Cardiac fibroblast (primary cell): ENCODE results near the gene BACH2.
A peak's percentile ranks its signal among the peaks of the same experiment; 100 is the strongest.

Source experiments
- DNase-seq, 2 donors: peaks; one replicate each; pipeline versions ENCODE4 v3.0.0 to v3.0.0-alpha.2; 2010; ENCODE audit warnings: low read depth in 2 of 2
- H3K4me3 ChIP-seq, 2 donors: replicated peaks in 1 of 2; 1 replicate in 1 of 2; 2 replicates in 1 of 2; pipeline ENCODE4 v1.5.1; 2011; ENCODE audit warnings: low read depth in 2 of 2, low read length in 2 of 2, mild to moderate bottlenecking in 2 of 2, moderate library complexity in 1 of 2
- CTCF ChIP-seq: IDR thresholded peaks from one replicate; pipeline ENCODE4 v1.5.1; 2011; ENCODE audit warnings: low read depth, mild to moderate bottlenecking, low read length, inconsistent platforms

BACH2 gene

DNA sequence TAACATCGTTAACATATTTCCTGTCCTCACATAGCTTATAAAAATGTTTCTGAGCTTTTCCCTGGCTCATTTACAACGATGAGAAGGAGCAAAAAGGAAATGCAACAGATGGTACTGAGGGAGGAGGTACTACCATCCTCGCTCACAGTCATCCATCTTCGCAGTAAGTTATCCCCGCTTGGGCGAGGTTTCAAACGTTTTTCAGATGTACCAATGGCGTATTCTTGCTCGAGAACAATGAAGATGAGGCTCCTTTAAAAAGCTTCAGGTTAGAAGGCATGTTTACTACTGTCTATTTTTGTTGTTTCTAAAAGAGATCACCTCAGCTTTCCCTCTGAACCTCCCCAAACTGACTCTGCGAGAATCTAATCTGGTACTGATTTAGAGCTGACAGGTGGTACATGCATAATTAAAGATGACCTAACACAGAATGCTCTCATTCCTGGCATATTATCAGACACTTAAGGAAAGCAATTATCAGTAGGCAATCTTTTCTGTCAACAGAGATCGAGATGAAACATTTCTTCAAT lies 223.6 kb downstream of the BACH2 start:
- H3K4me3 ChIP-seq: no peak overlapping the region
- DNase-seq: no peak
- no peak for TF ChIP-seq CTCF

- TF ChIP-seq CTCF: no peak
- no peak overlapping the region for H3K4me3 ChIP-seq
- no peak for DNase-seq
Measured at GRCh38 chr6:90072501-90072900, 224.1 kb downstream of the BACH2 start.

GRCh38 chr6:90068703-90069523 lies 227.7 kb downstream of the BACH2 start:
- no peak for TF ChIP-seq CTCF
- H3K4me3 ChIP-seq: no peak overlapping the region
- peak; percentile 4 to 19 for DNase-seq

GRCh38 chr6:90068264-90068663 lies 228.4 kb downstream of the BACH2 start:
- DNase-seq: peak; percentile 35 to 65
- H3K4me3 ChIP-seq: no peak overlapping the region
- TF ChIP-seq CTCF: no peak

GRCh38 chr6:90066697-90067096 lies 229.9 kb downstream of the BACH2 start:
- no peak for TF ChIP-seq CTCF
- DNase-seq: no peak
- no peak overlapping the region for H3K4me3 ChIP-seq

DNA sequence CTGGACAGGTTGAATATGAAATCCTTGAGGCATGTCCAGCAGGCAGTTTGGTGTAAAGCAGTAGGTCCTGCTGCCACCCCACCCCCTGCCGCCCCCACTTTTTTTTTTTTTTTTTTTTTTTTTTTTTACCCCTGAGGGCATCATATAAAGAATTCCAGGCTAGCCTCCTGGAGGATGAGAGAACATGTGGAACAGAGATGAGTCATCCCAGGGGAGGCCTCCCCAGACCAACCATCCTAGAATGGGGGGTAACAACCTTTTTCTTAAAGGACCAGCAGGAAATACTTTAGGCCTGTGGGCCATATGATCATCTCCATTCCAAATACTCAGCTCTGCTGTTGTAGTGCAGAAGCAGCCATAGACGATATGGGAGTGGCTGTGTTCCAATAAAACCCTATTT lies 231.5 kb downstream of the BACH2 start:
- no peak for DNase-seq
- no peak for TF ChIP-seq CTCF
- H3K4me3 ChIP-seq: no peak overlapping the region
